Natural killer cell treated with Interleukin-12 subunit alpha and Interleukin-12 subunit beta and Interleukin-15 and Interleukin-18, amount 100 ng/mL, for 72 hours (primary cell): Measurements from ENCODE around the gene DEFB129. TPM values are rescaled to one million over a fixed set of nuclear protein-coding genes. Genes with fewer than 3 reads are reported as not detected.
A peak's percentile ranks its signal among the peaks of the same experiment; 100 is the strongest.

Experiments used
- ATAC-seq, 2 donors: fragments of 150-1000 bp; cut with Tn5 transposase in 1 of 2; sonication (Bioruptor Pico), chemical (Tn5 transposase) in 1 of 2; 2 replicates each; pipeline ENCODE4 v1.10.0; 2021
- DNase-seq: peaks from one replicate; pipeline ENCODE4 v3.0.0; 2022; ENCODE audit warnings: low spot score
- H3K27ac Mint-ChIP-seq, 2 donors: 1 replicate in 1 of 2; 2 replicates in 1 of 2; pipeline ENCODE4 v1.8.0; 2022; ENCODE audit warnings: mixed read lengths in 2 of 2, mild to moderate bottlenecking in 1 of 2, moderate library complexity in 1 of 2
- H3K27me3 Mint-ChIP-seq, 2 donors: 1 replicate in 1 of 2; 2 replicates in 1 of 2; pipeline ENCODE4 v1.8.0; 2022; ENCODE audit warnings: mixed read lengths in 2 of 2
- H3K36me3 Mint-ChIP-seq: one replicate; pipeline ENCODE4 v1.8.0; 2022; ENCODE audit warnings: mixed read lengths
- H3K4me1 Mint-ChIP-seq, 2 donors: 1 replicate in 1 of 2; 2 replicates in 1 of 2; pipeline ENCODE4 v1.8.0; 2022; ENCODE audit warnings: low read depth in 2 of 2, mixed read lengths in 2 of 2, mild to moderate bottlenecking in 1 of 2
- H3K4me3 Mint-ChIP-seq: one replicate; pipeline ENCODE4 v1.8.0; 2022; ENCODE audit warnings: mixed read lengths
- H3K9me3 Mint-ChIP-seq: 2 replicates; pipeline ENCODE4 v1.8.0; 2022; ENCODE audit warnings: mixed read lengths
- total RNA-seq, 2 donors: library from RNA; stranded (reverse); gene quantifications; one replicate each; pipeline ENCODE4 v1.2.3, GENCODE V29; 2022

Gene DEFB129
- total RNA-seq, 2 donors from 2014 or later = not detected

DNA sequence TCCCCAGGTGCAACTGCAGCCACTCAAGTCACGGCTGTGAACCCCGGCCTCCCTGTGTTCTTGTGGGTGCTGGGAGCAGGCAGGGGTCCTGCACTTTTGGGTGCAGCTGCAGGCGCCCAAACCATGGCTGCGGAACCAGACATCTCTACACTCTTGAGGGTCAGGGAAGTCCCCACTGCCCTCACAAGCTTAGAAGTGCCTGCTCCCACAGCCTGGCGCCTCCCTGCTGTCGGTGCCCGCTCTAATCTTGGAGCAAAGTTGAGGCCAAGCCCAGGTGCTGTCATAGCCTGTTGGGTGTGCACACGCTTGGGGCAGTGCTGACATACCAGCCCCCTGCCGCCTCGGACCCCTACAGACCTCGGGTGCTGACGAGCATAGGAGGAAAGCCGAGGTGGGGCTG, 36.6 kb downstream of the DEFB129 start:
- Mint-ChIP-seq H3K4me1 (peaks cover 11 to 13% of the 10 kb centered on the region in 2 donors), H3K36me3 (no peaks in the 10 kb centered on the region), H3K4me3 (no peak overlapping the region), H3K27me3 (peaks cover 16 to 21% of the 10 kb centered on the region in 2 donors), H3K27ac (no peak overlapping the region), H3K9me3 (no peaks in the 10 kb centered on the region)
- ATAC-seq = no peak
- no peak for DNase-seq

DNA sequence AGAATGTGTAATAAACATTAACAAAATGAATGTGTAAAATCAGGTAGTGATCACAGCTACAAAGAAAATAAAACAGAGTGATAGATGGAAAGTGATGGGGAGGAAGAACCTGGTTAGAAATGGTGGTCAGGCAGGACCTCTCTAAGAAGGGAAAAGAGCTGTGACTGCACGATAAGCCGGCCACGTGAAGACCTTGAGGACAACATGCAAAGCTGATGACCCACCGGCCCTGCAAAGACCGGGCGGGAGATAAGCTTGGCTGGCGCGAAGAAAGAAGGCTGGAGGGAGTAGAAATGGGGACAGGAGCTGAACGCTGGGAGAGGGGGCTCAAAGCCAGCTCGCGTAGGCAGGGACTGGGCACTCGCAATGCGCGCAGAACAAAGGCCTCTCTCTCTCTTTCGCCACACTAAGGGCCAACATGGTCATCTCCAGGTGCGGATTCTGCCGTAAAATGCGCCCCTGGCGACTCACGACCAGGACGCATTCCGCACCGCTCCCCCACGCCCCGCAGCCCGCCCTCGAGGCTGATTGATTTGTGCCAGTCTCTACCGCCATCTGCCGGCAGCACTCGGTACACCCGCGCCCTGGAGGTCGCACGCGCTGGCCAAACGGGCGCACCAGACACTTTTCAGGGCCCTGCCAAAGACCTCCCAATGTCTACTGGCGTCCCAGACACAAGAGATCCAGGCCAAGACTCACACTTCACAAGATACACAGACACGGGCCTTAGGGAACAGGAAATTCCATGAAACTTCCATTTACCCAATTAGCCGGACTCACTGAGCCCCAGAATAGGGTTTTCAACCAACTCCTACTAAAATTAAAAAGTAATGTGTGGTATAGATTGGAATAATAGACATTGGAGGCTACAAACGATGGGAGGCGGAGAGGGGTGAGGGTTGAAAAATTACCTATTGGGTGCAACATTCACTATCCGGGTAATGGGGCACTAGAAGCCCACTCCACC, 39.8 kb downstream of the DEFB129 start:
- no peak overlapping the region for H3K27ac Mint-ChIP-seq
- ATAC-seq = peak; percentile 92 to 93
- no peaks in the 10 kb centered on the region for H3K9me3 Mint-ChIP-seq
- H3K4me1 Mint-ChIP-seq = peaks cover 10 to 11% of the 10 kb centered on the region in 2 donors
- peak; percentile 87 for DNase-seq
- H3K27me3 Mint-ChIP-seq = peaks cover 8 to 10% of the 10 kb centered on the region in 2 donors
- no peaks in the 10 kb centered on the region for H3K36me3 Mint-ChIP-seq
- peak overlapping the region; percentile 90 for H3K4me3 Mint-ChIP-seq

DNA sequence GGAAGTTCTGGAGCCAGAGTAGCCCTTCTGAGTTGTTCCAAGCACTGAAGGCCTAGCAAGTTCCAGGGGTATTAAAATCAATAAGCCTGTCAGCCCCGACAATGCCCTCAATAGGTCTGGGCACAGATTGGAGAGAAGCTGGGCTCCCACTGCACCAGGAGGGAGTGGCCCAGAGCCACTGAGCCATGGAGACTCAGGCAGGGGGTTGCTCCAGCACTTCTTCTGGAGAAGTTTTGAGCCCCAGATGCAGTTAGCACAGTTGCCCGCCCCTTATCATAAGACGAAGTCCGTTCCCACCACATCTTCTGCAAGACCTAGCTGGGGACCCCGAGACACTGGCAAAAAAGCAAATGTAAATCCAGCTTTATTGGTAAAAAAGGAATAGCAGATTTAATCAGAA, 43.5 kb downstream of the DEFB129 start:
- H3K36me3 Mint-ChIP-seq = no peaks in the 10 kb centered on the region
- ATAC-seq (no peak), DNase-seq (no peak)

DNA sequence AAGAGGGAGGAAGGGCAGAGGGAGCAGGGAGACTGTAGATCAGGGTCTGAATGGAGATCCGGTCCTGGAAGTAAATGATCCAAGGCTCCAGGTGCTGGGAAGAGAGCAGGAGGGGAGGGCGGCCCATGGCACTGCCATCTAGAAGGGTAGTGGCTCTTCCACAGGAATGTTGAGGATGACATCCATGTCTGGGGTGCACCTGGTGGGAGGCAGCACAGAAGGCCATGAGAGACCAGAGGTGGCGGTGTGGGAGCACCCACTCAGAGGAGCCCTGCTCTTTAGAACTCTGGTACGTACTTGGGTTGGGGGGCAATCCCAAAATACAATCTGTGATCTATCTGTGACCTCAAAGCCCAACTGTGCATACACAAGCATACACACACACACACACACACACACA, 44.0 kb downstream of the DEFB129 start:
- no peak overlapping the region for H3K4me3 Mint-ChIP-seq
- H3K9me3 Mint-ChIP-seq = no peaks in the 10 kb centered on the region
- H3K27me3 Mint-ChIP-seq = peaks cover 7% of the 10 kb centered on the region in 2 donors
- H3K27ac Mint-ChIP-seq = no peak overlapping the region
- H3K4me1 Mint-ChIP-seq = peaks cover 10 to 11% of the 10 kb centered on the region in 2 donors
- ATAC-seq (no peak), DNase-seq (no peak)
- no peaks in the 10 kb centered on the region for H3K36me3 Mint-ChIP-seq

More for the DNA sequence above, 43.5 kb downstream of the DEFB129 start:
- Mint-ChIP-seq H3K27ac (no peak overlapping the region), H3K4me3 (no peak overlapping the region), H3K27me3 (peaks cover 8 to 10% of the 10 kb centered on the region in 2 donors), H3K4me1 (peaks cover 10 to 11% of the 10 kb centered on the region in 2 donors), H3K9me3 (no peaks in the 10 kb centered on the region)

DNA sequence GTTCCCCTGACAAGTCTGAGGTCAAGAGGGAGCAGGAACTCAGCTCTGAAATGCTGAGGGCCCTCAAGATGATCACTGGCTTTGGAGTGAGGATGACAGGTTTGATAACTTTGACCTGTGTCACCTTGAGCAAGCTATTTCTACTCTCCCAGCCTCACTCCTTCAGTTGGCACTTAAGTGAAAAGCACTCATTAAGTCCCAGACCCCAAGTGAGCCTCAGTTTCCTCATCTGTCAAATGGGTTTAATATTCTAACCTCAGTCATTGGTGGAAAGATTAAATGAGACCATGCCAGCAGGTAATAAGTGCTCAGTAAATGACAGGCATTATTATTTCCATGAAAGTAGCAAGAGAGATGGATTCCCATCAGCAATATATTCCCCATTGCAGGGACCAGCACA, 44.5 kb downstream of the DEFB129 start:
- Mint-ChIP-seq H3K27ac (no peak overlapping the region), H3K4me1 (peaks cover 7% of the 10 kb centered on the region in 2 donors), H3K36me3 (no peaks in the 10 kb centered on the region), H3K4me3 (no peak overlapping the region), H3K9me3 (no peaks in the 10 kb centered on the region), H3K27me3 (peaks cover 2 to 3% of the 10 kb centered on the region in 2 donors)
- DNase-seq (no peak), ATAC-seq (no peak)

DNA sequence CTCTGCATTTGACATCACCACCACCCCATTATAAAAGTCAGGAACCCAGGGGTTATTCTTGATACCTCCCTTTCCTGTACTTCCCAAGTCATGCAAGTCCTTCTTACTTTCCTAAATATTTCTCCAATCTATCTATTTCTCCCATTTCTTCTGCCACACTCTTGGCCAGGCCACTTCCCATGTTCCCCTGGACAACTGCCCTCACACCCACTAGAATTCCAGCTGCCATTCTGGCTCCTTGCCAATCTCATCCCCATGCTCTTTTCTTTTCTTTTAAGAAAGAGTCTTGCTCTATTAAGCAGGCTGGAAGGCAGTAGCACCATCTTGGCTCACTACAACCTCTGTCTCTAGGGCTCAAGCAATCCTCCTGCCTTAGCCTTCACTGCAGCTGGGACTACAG, 45.7 kb downstream of the DEFB129 start:
- H3K4me3 Mint-ChIP-seq = no peak overlapping the region
- H3K27ac Mint-ChIP-seq = no peak overlapping the region
- ATAC-seq (no peak), DNase-seq (no peak)
- H3K36me3 Mint-ChIP-seq = no peaks in the 10 kb centered on the region
- no peaks in the 10 kb centered on the region for H3K4me1 Mint-ChIP-seq
- no peaks in the 10 kb centered on the region for H3K27me3 Mint-ChIP-seq
- no peaks in the 10 kb centered on the region for H3K9me3 Mint-ChIP-seq

DNA sequence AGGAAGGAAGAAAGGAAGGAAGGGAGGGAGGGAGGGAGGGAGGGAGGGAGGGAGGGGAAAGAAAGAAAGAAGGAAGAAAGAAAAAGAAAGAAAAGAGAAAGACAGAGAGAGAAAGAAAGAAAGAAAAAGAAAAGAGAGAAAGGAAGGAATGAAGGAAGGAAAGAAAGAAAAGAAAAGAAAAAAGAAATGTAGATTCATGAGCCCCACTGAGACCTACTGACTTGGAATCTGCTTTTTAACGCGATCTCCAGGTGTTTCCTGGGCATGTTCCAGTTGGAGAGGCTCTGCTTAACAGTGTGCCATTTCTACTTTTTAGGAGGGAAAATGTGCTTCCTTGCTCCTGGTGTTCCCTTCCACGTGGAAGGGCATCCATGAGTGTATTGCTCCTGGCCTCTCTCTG, 46.8 kb downstream of the DEFB129 start:
- H3K4me3 Mint-ChIP-seq = no peak overlapping the region
- H3K4me1 Mint-ChIP-seq = peaks cover 0 to 2% of the 10 kb centered on the region in 2 donors
- ATAC-seq = no peak
- H3K27ac Mint-ChIP-seq = no peak overlapping the region
- H3K36me3 Mint-ChIP-seq = no peaks in the 10 kb centered on the region
- no peaks in the 10 kb centered on the region for H3K27me3 Mint-ChIP-seq
- no peak for DNase-seq
- no peaks in the 10 kb centered on the region for H3K9me3 Mint-ChIP-seq

DNA sequence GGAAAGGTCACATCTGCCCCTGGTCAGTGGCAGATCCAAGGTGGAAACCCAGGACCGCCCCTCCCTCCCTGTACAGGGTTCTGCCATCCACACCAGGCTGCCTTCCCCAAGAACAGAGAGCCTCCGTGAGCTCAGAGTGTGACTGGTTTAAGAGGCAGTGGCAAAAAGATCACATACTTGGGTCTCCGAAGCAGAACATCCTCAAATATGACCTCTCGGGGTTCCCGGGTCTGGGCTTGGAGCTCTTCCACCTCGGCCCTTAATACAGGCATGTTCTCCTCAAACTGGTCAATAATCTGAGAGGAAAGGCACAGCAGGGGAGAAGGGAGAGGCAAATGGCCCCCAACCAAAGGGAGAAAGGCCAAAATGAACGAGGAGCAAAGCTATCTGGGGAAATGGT, 48.7 kb downstream of the DEFB129 start:
- ATAC-seq (no peak), DNase-seq (no peak)
- Mint-ChIP-seq H3K27ac (no peak overlapping the region), H3K4me1 (peaks cover 0 to 2% of the 10 kb centered on the region in 2 donors), H3K4me3 (no peak overlapping the region), H3K36me3 (no peaks in the 10 kb centered on the region), H3K27me3 (no peaks in the 10 kb centered on the region), H3K9me3 (no peaks in the 10 kb centered on the region)

DNA sequence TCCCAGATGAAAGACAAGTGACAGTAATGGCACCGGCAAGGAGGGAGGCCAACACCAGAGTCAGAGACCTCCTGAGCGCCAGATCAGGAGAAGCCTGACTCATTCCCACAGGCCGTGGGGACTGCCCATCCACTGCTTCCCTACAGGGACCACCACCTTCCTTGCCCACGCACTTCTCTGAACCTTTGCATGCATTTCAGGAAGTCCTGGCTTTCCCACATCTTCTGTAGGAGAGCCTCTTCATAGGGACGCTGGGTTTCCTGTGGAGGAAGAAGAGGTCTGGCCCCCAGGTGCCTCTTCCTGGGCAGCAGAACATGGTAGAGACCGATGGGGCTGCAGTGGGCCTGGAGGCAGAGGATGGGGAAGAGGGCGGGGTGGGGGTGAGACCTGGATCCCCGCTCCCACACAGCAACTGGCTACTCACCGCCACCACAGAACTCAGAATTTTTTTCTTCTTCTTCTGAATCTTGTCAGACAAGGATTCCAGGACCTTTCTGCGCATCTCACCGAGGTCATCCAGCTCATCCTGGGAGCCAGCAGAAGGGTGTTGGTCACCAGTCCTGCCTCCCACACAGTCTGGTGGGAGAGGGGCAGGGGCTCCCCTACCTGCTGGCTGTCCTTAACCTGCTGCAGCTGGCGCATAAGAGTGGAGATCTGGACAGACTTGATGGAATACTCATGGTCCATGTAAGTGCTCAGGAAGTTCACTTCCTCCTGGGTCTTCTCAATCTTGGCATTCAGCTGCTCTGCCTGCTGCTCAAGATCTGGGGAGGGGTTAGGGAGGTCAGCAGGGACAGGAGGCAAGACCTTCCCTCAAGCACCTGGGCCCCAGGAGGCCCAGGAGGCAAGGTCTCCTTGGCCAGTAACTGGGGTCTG, 49.8 kb downstream of the DEFB129 start:
- no peaks in the 10 kb centered on the region for H3K36me3 Mint-ChIP-seq
- ATAC-seq (no peak), DNase-seq (no peak)
- no peaks in the 10 kb centered on the region for H3K9me3 Mint-ChIP-seq
- H3K4me1 Mint-ChIP-seq = peaks cover 0 to 2% of the 10 kb centered on the region in 2 donors
- no peaks in the 10 kb centered on the region for H3K27me3 Mint-ChIP-seq
- no peak overlapping the region for H3K27ac Mint-ChIP-seq
- no peak overlapping the region for H3K4me3 Mint-ChIP-seq

DNA sequence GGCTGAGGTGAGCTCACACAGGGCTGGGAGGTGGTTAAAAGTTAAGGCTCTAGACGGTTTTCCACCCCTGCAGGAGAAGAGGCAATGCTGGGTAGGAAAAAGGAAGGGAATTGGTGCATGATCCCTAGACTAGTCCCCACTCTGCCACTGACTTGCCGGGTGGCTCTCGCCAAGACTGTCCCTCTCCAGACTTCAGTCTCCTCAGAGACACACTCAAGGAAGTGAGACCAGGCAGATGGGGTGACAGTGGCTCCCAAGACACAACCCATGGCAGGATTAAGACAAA, 50.4 kb downstream of the DEFB129 start:
- Mint-ChIP-seq H3K27ac (no peak overlapping the region), H3K27me3 (no peaks in the 10 kb centered on the region), H3K36me3 (no peaks in the 10 kb centered on the region), H3K4me3 (no peak overlapping the region), H3K9me3 (no peaks in the 10 kb centered on the region), H3K4me1 (peaks cover 0 to 2% of the 10 kb centered on the region in 2 donors)
- DNase-seq = no peak
- ATAC-seq = no peak

DNA sequence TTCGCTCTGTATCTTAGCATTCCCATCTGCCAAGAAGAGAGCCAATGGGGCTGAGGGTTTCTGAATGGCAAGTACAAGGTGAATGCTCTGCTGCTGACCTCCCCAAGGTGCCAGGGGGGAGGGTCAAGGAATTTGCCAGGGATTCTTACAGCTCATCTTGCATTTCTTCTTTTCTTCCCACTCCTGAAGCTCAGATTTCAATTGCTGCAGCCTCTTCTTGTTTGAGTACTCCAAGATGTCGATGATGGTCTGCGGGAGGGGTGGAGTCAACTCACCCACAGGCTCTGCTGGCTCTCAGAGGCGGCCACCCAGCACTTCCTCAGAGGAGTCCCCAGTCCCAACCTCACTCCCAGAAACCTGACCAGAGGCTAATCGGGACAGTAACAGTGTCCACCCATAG, 51.1 kb downstream of the DEFB129 start:
- Mint-ChIP-seq H3K27me3 (no peaks in the 10 kb centered on the region), H3K9me3 (no peaks in the 10 kb centered on the region), H3K4me1 (peaks cover 0 to 2% of the 10 kb centered on the region in 2 donors), H3K4me3 (no peak overlapping the region), H3K36me3 (no peaks in the 10 kb centered on the region), H3K27ac (no peak overlapping the region)
- no peak for DNase-seq
- ATAC-seq = no peak

DNA sequence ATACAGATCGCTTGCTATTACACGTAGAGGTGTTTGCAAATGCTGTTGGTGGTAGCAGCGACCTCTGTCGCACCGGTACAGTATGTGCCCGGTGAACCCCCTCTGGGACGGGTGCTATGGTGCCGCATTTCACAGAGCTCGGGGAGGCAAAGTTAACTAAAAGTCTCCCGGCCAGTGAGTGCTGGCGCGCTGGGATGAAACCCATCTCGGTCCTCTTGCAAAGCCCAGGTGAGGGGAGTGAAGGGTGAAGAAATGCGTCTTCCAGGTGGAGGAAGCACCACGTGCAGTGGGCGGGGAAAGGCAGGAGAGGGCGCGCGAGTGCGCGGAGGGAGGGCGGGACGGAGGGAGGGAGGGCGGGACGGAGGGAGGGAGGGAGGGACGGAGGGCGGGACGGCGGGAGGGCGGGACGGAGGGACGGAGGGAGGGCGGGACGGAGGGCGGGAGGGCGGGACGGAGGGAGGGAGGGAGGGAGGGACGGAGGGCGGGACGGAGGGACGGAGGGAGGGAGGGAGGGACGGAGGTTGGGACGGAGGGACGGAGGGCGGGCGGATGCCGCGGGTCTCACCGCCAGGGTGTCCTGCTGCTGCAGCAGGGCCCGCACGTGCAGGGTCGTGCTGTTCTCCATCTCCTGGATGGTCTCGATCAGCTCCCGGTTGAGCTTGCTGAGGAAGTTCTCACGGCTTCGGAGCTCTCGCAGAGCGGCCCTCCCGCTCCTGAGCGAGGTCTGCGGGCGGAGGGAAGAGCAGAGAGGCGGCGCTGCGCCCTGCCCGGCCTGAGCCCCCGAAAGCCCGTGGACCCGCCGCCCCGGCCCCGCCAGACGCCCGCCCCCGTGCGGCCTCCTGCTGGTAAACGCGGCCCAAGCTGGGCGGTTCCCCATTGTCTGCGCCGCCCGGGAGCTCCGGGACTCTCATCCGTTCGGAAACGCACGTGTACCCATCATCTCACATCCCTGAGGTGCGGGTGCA, 51.8 kb downstream of the DEFB129 start:
- H3K4me3 Mint-ChIP-seq = no peak overlapping the region

More for the DNA sequence above, 51.8 kb downstream of the DEFB129 start:
- Mint-ChIP-seq H3K36me3 (no peaks in the 10 kb centered on the region), H3K4me1 (peaks cover 0 to 2% of the 10 kb centered on the region in 2 donors), H3K27me3 (no peaks in the 10 kb centered on the region), H3K9me3 (no peaks in the 10 kb centered on the region), H3K27ac (no peak overlapping the region)
- ATAC-seq = no peak
- DNase-seq = no peak
